Esophagus muscularis mucosa (tissue), 4 donors: ENCODE data around the gene SDK1. TPM values are rescaled to one million over a fixed set of nuclear protein-coding genes. Genes with fewer than 3 reads are reported as not detected.
A peak's percentile ranks its signal among the peaks of the same experiment; 100 is the strongest.

Experiments
- DNase-seq: peaks from one replicate; pipeline ENCODE4 v3.0.0-alpha.2; 2017; ENCODE audit errors: extremely low spot score
- H3K27ac ChIP-seq, 4 donors: fragments of 200-600 bp; sonication (generic); replicated peaks in 1 of 4; 1 replicate in 3 of 4; 2 replicates in 1 of 4; pipeline ENCODE4 v1.5.1; 2016 to 2019; ENCODE audit warnings: mild to moderate bottlenecking in 1 of 4
- H3K27me3 ChIP-seq, 4 donors: fragments of 200-600 bp; sonication (generic); one replicate each; pipeline versions ENCODE4 v1.5.1 to v1.6.0; 2016 to 2019
- H3K36me3 ChIP-seq, 4 donors: fragments of 200-600 bp; sonication (generic); one replicate each; pipeline ENCODE4 v1.5.1; 2016 to 2019
- H3K4me1 ChIP-seq, 4 donors: fragments of 200-600 bp; sonication (generic); one replicate each; pipeline ENCODE4 v1.5.1; 2016 to 2019
- H3K4me3 ChIP-seq, 4 donors: fragments of 200-600 bp; sonication (generic); 1 replicate in 2 of 4; 2 replicates in 2 of 4; pipeline ENCODE4 v1.5.1; 2016 to 2019; ENCODE audit warnings: mild to moderate bottlenecking in 4 of 4, moderate library complexity in 1 of 4
- H3K9me3 ChIP-seq, 4 donors: fragments of 200-600 bp; sonication (generic); 1 replicate in 3 of 4; 2 replicates in 1 of 4; pipeline ENCODE4 v1.5.1; 2016 to 2019
- CTCF ChIP-seq, 3 experiments: fragments of 200-600 bp in 2 of 3; fragments of 450-650 bp in 1 of 3; sonication (generic) in 2 of 3; IDR thresholded peaks; one replicate each; pipeline ENCODE4 v1.5.1; 2017 to 2019; ENCODE audit warnings: antibody characterized with exemption in 3 of 3, mild to moderate bottlenecking in 2 of 3, moderate library complexity in 1 of 3
- EP300 ChIP-seq: sonication (generic); formaldehyde crosslinking; IDR thresholded peaks from one replicate; pipeline ENCODE4 v1.6.1; 2017; ENCODE audit warnings: antibody characterized with exemption
- POLR2A ChIP-seq: fragments of 450-650 bp; IDR thresholded peaks from one replicate; pipeline ENCODE4 v1.6.1; 2017; ENCODE audit warnings: antibody characterized with exemption, moderate library complexity, mild to moderate bottlenecking, low read depth
- POLR2AphosphoS5 ChIP-seq, 2 donors: sonication (generic); formaldehyde crosslinking; IDR thresholded peaks; one replicate each; pipeline ENCODE4 v1.6.1; 2017; ENCODE audit warnings: antibody characterized with exemption in 2 of 2
- WGBS: methylation state at CpG from one replicate; pipeline ENCODE4 v1.1.5; 2018; 5-methylcytosine and 5-hydroxymethylcytosine counted together
- intact Hi-C: fragments of 100-400 bp; cut with DNase I; formaldehyde crosslinking; loops from one replicate; pipeline ENCODE4 v1.15.1; 2023
- total RNA-seq, 4 donors: library from RNA; depleted of rRNA; stranded (reverse); fragments of >200 nt; gene quantifications; one replicate each; pipeline versions ENCODE4 v1.1.0 to v1.2.1, GENCODE V29; 2016

Gene SDK1
- total RNA-seq, 4 donors from 2014 or later: 7.8 to 18.6 (median 12.0) TPM

GRCh38 chr7:4069268-4070095 lies 768.4 kb downstream of the SDK1 start:
- TF ChIP-seq POLR2AphosphoS5 (IDR thresholded peaks at IDR 0.05) (no peak), EP300 (no peak), CTCF (IDR thresholded peaks at IDR 0.05) (no peak), POLR2A (no peak)
- Histone ChIP-seq H3K27ac (no peak overlapping the region), H3K36me3 (no peaks in the 10 kb centered on the region), H3K9me3 (no peaks in the 10 kb centered on the region), H3K27me3 (no peaks in the 10 kb centered on the region), H3K4me1 (no peaks in the 10 kb centered on the region), H3K4me3 (no peak overlapping the region)
- peak; percentile 66 for DNase-seq
- intact Hi-C loops: no loop called here
- WGBS: 83% methylated on average over 22 of the region's 23 CpGs

GRCh38 chr7:4070214-4070613 lies 769.2 kb downstream of the SDK1 start:
- no peaks in the 10 kb centered on the region for H3K4me1 ChIP-seq
- DNase-seq: peak; percentile 77
- H3K27me3 ChIP-seq: no peaks in the 10 kb centered on the region
- 98% methylated on average over 4 of the region's 7 CpGs for WGBS
- intact Hi-C loops: no loop called here
- no peaks in the 10 kb centered on the region for H3K9me3 ChIP-seq
- no peaks in the 10 kb centered on the region for H3K36me3 ChIP-seq
- TF ChIP-seq POLR2A (no peak), EP300 (no peak), POLR2AphosphoS5 (IDR thresholded peaks at IDR 0.05) (no peak), CTCF (IDR thresholded peaks at IDR 0.05) (no peak)
- H3K27ac ChIP-seq: no peak overlapping the region
- H3K4me3 ChIP-seq: no peak overlapping the region

DNA sequence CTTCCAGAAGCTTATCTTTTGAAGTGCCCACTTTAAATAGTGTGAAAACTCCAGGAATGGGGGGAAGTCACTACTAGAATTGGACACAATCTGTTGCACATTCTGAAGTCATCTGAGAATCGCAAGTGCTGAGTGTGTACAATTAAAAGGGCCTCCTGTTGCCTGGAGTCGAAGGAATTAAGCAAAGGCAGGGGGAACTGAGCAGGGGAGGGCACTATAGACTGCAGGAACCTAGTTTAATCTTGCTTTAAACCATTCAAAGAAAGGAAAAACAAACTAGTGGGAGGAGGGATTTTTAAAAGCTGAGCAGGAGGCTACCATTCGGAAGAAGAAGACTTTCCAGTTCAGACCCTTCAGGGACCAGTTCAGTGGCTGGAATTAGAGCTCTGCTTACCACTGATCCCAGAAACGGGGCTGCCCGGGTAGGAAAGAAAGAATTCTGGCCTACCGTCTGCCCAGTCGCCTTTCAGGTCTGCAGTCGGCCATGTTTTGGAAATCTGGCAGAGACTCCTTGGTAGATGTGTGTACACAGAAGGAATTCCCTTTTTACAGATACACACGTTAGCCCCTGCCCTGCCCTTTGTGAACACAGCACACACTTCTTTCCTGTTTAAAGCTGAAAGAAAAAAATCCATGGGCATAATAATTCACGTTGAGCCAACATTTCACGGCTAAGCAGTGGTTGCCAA lies 770.5 kb downstream of the SDK1 start:
- Histone ChIP-seq H3K27me3 (no peaks in the 10 kb centered on the region), H3K9me3 (no peaks in the 10 kb centered on the region), H3K4me3 (no peak overlapping the region), H3K27ac (no peak overlapping the region), H3K36me3 (no peaks in the 10 kb centered on the region), H3K4me1 (no peaks in the 10 kb centered on the region)
- 86% methylated on average over 11 of the region's 11 CpGs for WGBS
- intact Hi-C loops: no loop called here
- DNase-seq: no peak
- TF ChIP-seq POLR2AphosphoS5 (IDR thresholded peaks at IDR 0.05): no peak
- TF ChIP-seq POLR2A: no peak
- TF ChIP-seq EP300: no peak
- TF ChIP-seq CTCF (IDR thresholded peaks at IDR 0.05): no peak

DNA sequence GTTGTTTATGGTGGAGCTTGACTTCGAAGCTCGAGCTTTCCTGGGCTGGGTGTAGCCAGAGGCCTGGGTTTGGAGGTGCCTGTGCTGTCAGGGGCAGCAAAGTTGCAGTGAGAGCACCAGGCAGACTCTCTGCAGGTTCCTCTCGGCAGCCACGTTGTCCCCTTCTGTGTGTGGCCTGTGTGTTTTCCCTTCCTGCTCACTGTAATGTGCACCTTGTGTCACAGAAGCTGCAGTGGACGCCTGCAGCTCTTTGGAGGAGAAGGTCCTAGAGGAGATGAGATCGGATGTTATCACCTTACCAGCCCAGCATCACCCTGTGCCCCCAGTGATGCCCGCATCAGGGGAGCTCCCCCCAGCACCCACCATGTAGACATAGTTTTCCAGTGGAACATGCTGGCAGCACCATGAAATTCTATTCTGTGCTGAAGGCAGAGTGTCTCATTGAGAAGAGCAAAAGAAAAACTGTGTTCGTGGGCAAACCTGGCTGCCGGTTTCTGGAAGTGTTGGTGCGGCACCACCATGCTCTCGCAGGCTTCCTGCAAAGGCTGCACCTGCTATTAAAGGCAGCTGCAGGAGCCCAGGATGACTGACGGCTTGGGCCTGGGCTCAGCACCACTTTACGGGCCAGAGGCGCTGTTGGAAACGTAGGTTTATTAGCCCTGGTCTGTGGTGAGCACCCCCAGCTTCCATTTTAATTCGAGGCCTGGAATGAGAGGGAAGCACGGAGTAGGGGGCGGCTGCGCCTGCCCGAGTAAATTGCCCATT lies 771.3 kb downstream of the SDK1 start:
- Histone ChIP-seq H3K36me3 (no peaks in the 10 kb centered on the region), H3K27me3 (no peaks in the 10 kb centered on the region), H3K27ac (no peak overlapping the region), H3K4me3 (no peak overlapping the region), H3K4me1 (no peaks in the 10 kb centered on the region), H3K9me3 (no peaks in the 10 kb centered on the region)
- TF ChIP-seq POLR2A (no peak), EP300 (no peak), POLR2AphosphoS5 (IDR thresholded peaks at IDR 0.05) (no peak), CTCF (IDR thresholded peaks at IDR 0.05) (no peak)
- intact Hi-C loops: no loop called here
- 92% methylated on average over 18 of the region's 20 CpGs for WGBS
- peak; percentile 57 for DNase-seq
